GM20000 (cell line): ENCODE data around the gene C6orf118.

Experiments
- DNase-seq: peaks from one replicate; pipeline ENCODE4 v3.0.0; 2012; ENCODE audit warnings: low spot score
- CTCF ChIP-seq: IDR thresholded peaks from 2 replicates; pipeline ENCODE4 v1.5.1; 2012; ENCODE audit warnings: mild to moderate bottlenecking, control low read depth; ENCODE audit errors: extremely low read depth, missing control alignments

C6orf118 gene

DNA sequence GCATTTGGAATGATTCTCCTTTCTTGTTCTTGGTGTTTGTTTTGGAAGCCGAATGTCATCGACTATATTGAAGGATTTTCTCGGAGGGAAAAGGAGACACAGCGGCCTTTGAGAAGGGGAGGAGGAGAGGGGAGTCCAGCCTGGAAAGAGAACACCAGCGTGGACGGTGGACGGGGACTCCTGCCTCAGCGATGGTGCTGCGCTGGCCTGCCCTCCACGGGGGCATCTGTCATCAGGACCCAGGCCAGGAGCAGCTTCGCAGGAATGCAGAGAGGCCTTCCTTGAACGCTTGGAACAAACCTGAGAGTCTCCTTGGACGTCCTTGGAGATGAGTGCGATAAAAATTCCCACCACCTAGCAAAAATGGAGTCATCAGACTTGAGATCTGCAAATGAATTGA is 8.3 kb upstream of the C6orf118 start:
- no peak for DNase-seq
- TF ChIP-seq CTCF: no peak

- TF ChIP-seq CTCF: no peak
- no peak for DNase-seq
These were observed 2.5 kb downstream of the C6orf118 start for GRCh38 chr6:165306955-165307354.

DNA sequence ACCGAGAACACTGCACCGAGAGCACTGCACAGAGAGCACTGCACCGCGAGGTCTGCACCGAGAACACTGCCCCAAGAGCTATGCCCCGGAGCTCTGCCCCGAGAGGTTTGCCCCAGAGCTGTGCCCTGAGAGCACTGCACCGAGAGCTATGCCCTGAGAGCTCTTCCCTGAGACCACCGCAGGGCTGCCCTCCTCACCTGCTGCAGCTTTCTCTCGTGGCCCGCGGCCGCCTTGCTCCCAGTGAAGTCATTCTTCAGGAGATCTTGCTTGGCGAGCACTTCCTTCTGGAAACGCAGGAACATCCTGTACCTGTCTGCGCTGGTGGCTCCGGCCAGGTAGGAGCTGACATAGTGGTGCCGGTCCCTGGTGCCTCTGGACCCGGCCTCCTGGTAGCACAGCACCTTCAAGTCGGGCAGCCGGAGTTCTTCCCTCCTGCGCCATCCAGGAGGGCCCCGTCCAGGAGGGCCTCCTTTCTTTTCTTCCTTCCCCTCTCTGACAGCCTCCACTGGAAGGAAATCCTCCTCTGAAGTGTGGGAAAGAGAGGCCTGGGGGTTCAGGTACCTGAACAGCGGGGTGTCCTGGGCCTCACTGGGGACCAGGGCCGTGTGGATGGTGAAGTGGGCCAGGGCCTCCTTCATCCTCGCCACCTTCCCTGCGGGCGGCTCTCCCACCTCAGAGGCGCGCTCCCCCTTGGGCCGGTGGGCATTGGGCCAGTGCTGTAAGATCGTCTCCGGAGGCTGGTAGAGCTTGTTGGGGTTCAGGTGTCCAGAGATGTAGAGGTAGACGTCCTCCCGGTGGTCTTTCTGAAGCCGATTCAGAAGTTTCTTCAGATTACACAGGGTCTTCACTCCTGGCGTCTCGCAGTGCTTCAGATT is 7.8 kb downstream of the C6orf118 start:
- DNase-seq: no peak

DNA sequence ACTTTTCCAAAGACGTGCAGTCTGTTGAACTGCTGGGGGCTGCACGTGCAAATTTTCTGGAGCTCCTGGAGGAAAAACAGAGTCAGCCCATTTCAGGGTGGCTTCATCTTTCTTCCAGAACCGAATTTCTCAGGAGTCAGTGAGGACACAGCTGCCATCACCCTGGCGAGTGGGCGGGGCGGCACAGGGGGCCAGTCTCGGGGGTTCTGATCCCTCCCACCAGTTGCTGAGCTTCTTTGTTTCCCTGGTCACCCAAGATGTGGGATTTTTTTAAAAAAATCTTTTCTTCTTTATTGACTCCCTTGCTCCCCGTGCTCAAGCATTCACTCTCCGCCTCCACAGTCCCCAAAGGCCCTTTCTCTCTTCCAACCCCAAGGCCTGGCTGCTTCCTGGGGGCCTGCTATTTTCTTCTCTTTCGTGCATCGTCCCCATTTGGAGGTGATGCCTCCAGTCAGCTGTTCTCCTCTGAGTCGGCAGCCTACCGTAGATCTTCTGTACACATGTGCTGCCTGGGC is 8.9 kb downstream of the C6orf118 start:
- no peak for DNase-seq
- TF ChIP-seq CTCF: no peak

More for the DNA sequence above, 7.8 kb downstream of the C6orf118 start:
- no peak for TF ChIP-seq CTCF

GRCh38 chr6:165298875-165299274 is 10.5 kb downstream of the C6orf118 start:
- no peak for TF ChIP-seq CTCF
- DNase-seq: no peak

DNA sequence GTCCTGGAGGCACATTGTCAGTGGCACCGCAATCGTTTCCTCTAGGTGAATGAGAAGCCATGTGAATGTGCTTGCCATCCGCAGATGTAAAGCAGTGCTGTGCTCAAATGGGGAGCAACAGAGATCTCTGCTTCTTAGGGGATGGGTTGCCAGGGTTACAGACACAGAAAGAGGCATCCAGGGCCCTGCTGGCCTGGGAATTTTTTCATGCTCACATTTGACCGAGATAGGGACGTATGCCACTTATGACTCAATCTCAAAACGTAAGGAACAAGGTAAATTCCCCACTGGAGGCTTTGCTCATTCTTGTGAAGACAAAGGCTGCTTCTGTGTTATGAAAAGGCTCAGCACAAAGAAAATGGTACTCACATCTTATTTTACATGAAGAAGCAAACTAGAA is 11.0 kb downstream of the C6orf118 start:
- TF ChIP-seq CTCF: no peak
- no peak for DNase-seq

DNA sequence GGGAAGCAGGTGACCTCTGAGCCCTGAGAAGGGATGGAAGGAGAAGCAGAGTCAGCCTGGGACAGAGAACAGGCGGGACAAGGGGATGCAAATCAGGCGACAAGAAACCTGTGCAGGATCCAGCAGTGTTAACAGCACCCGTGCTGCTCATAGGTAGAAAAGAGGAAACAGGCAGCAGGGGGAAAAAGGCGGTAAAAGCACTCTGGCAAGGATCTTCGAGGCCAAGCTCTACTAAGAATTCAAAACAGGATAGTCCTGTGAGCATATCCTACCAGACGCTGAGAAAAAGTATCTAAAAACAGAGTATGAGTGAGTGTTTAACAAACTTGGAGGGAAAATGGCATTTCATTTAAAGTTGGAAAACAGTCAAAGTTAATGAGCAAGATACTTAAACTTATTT is 16.7 kb downstream of the C6orf118 start:
- no peak for TF ChIP-seq CTCF
- no peak for DNase-seq
